ENCODE data around the gene HELQ. TPM values are rescaled to one million over a fixed set of nuclear protein-coding genes. Genes with fewer than 3 reads are reported as not detected.

HELQ gene
- total and polyA plus RNA-seq, 11 donors, result 3.1 to 15.8 (median 12.9) TPM

DNA sequence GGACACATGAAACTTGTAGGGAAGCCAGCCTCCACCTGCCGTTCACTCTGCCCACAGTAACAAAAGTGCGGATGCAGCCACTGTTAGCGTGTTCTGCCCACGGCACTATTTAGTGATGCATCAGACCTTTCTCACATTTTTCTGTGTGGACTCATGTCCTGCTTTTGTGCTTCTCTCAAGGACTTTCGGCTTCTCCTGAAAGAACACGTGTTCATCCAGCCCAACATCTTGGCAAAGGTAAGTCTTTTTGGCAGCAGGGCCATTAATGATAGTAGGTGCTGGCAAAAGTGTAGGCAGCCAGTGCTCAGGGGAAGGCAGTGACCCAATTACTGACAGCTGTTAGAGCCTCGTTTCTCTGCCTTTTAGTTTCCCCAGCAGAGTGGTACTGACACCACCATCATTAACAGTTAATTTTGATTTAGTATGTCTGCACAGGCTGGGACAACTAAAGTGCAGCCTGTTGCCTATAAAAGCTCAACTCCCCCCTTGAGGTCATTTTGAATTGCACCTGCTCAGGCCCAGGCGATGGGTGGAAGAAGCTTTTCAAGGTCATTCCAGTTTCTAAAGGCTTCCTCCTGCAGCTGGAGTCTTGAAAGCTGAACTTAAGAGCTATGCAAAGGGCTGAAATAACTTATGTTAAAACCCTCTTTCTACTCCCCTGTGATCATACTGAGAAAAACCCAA is 66.4 kb downstream of the HELQ start:
- peaks cover 0 to 11% (median 2%) of the 10 kb centered on the region in 12 donors for H3K4me1 ChIP-seq
- TF ChIP-seq POLR2A (IDR thresholded peaks at IDR 0.05), result no peak
- TF ChIP-seq, protein P1, sequence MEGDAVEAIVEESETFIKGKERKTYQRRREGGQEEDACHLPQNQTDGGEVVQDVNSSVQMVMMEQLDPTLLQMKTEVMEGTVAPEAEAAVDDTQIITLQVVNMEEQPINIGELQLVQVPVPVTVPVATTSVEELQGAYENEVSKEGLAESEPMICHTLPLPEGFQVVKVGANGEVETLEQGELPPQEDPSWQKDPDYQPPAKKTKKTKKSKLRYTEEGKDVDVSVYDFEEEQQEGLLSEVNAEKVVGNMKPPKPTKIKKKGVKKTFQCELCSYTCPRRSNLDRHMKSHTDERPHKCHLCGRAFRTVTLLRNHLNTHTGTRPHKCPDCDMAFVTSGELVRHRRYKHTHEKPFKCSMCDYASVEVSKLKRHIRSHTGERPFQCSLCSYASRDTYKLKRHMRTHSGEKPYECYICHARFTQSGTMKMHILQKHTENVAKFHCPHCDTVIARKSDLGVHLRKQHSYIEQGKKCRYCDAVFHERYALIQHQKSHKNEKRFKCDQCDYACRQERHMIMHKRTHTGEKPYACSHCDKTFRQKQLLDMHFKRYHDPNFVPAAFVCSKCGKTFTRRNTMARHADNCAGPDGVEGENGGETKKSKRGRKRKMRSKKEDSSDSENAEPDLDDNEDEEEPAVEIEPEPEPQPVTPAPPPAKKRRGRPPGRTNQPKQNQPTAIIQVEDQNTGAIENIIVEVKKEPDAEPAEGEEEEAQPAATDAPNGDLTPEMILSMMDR (IDR thresholded peaks at IDR 0.05), result no peak
- intact Hi-C loops (cut with DNase I), result no loop called here
- no peak overlapping the region for H3K4me3 ChIP-seq
- no peaks in the 10 kb centered on the region for H3K36me3 ChIP-seq
- no peaks in the 10 kb centered on the region for H3K9me3 ChIP-seq
- WGBS, 4 donors, result 64 to 75% (median 71%) methylated on average over 8 of the region's 8 CpGs
- H3K27me3 ChIP-seq, result no peaks in the 10 kb centered on the region
- peak in 3 of 4 donors; percentile 22 to 41 (median 31) for ATAC-seq
- no peak overlapping the region for H3K27ac ChIP-seq
- no peak for DNase-seq

DNA sequence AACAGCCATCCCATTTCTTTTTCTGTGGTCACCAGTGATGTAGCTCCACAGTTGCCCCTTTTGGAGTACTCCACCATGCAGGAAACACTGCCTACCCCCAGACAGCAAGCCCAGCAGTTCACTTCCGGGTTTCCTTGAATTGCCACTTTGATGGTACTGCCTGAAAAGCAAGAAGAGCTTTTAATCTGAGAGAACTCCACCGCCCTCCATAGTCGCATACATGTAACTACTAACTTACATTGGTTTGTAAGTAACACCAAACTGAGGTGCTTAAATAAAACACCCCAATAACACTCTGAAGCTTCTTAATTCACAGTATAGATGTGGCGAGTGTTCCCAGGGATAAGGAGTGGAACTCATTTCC is 67.3 kb downstream of the HELQ start:
- DNase-seq (no peak), ATAC-seq (no peak)
- Histone ChIP-seq H3K4me3 (no peak overlapping the region), H3K9me3 (no peaks in the 10 kb centered on the region), H3K36me3 (no peaks in the 10 kb centered on the region), H3K4me1 (peaks cover 0 to 11% (median 2%) of the 10 kb centered on the region in 12 donors), H3K27me3 (no peaks in the 10 kb centered on the region), H3K27ac (no peak overlapping the region)
- intact Hi-C loops (cut with DNase I), result no loop called here
- TF ChIP-seq, protein P1 (IDR thresholded peaks at IDR 0.05), result no peak
- TF ChIP-seq POLR2A (IDR thresholded peaks at IDR 0.05), result no peak
- 83 to 86% (median 86%) methylated on average over 4 of the region's 4 CpGs for WGBS, 4 donors

DNA sequence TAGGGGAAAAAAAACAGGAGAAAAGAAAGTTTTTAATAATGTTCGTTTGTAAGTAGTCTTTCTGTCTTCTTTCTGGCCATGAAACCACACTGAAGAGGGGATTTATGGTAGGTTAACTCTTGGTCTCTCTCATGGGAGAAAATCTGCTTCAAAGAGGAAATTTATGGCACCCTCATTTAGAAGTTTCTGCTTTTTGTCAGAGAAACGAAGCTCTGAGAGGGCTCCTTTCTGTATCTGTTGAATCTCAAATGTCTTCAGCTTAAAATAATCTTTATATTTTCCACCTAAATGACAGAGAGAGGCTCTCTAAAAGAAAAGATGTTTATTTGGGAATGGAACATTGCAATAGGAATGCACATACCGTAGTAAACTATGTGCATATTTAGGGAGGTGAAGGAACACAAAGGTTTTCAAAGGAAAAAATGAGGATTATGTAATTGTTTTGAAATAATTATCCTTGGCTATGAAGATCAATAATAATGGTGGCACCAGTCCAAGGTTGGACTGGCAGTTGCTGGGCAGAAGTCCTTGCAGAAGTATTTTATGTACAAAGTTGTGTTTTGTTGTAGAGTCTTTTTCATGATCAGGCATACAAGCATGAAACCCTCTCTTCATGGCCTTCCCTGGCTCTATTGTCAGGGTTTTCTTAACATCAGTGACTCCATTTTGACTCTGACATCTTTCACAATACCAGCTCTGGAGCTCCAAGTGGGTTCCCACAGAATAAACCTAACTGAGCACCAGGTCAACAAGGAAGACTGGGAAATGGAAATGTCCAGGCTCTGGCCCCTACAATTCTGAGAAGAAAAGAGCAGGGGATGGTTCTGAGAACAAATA is 67.9 kb downstream of the HELQ start:
- peaks cover 0 to 2% (median 0%) of the 10 kb centered on the region in 12 donors for H3K9me3 ChIP-seq
- TF ChIP-seq, protein P1 (IDR thresholded peaks at IDR 0.05), result no peak
- TF ChIP-seq POLR2A (IDR thresholded peaks at IDR 0.05), result no peak
- ATAC-seq (no peak), DNase-seq (no peak)
- WGBS, 4 donors, result 67 to 73% (median 70%) methylated on average over 3 of the region's 3 CpGs
- H3K4me1 ChIP-seq, result peaks cover 0 to 11% (median 2%) of the 10 kb centered on the region in 12 donors
- H3K36me3 ChIP-seq, result no peaks in the 10 kb centered on the region
- intact Hi-C loops (cut with DNase I), result no loop called here
- H3K27ac ChIP-seq, result no peak overlapping the region
- no peaks in the 10 kb centered on the region for H3K27me3 ChIP-seq
- no peak overlapping the region for H3K4me3 ChIP-seq

DNA sequence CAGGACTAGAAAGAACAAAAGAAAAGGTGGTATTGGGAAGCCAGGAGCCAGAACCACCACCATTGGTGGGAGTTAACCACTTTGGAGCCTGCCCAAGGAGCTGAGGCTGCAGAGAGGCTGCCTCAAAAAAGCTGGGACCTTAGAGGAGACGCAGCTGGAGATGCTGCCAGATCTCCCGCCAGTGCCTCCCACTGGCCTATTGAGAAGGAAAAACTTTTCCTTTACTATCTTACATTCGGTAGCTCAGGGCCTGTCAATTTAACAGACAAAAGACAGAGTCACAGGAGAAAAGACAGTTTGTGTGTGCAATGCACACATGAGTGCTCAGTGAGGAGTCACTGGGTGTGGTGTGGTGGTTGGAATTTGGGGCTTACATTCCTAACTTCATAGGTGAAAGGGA is 68.6 kb downstream of the HELQ start:
- Histone ChIP-seq H3K36me3 (no peaks in the 10 kb centered on the region), H3K27me3 (no peaks in the 10 kb centered on the region), H3K27ac (no peak overlapping the region), H3K4me3 (no peak overlapping the region), H3K4me1 (peaks cover 0 to 11% (median 2%) of the 10 kb centered on the region in 12 donors), H3K9me3 (peaks cover 0 to 9% (median 0%) of the 10 kb centered on the region in 12 donors)
- no peak for ATAC-seq
- WGBS, 4 donors, result 45 to 61% (median 47%) methylated on average over 3 of the region's 3 CpGs
- intact Hi-C loops (cut with DNase I), result no loop called here
- TF ChIP-seq POLR2A (IDR thresholded peaks at IDR 0.05), result no peak
- TF ChIP-seq, protein P1 (IDR thresholded peaks at IDR 0.05), result no peak
- DNase-seq, result no peak

Data from heart left ventricle (tissue), 16 donors.